PFSK-1 (cell line): ENCODE data around the gene MRTFA.

ENCODE experiments used
- FOXP2 ChIP-seq: optimal IDR thresholded peaks from 2 replicates; pipeline ENCODE3; 2011; ENCODE audit warnings: borderline replicate concordance, control low read depth, inconsistent platforms; ENCODE audit not compliant: insufficient read depth; ENCODE audit errors: extremely low read length, extremely low read depth
- POLR2AphosphoS5 ChIP-seq: IDR thresholded peaks from 2 replicates; pipeline ENCODE4 v1.6.1; 2012; ENCODE audit warnings: low read depth, mild to moderate bottlenecking, control low read depth, low read length, moderate library complexity
- SIN3A ChIP-seq: IDR thresholded peaks from 2 replicates; pipeline ENCODE4 v1.6.1; 2012; ENCODE audit warnings: mild to moderate bottlenecking, low read length, moderate library complexity, borderline replicate concordance; ENCODE audit not compliant: insufficient read depth
- TAF1 ChIP-seq: IDR thresholded peaks from 2 replicates; pipeline ENCODE4 v1.6.1; 2012; ENCODE audit warnings: low read length, control low read depth, borderline replicate concordance; ENCODE audit not compliant: insufficient read depth
- TF ChIP-seq, protein P1 (sequence below), 2 experiments: IDR thresholded peaks; 2 replicates each; pipeline versions ENCODE4 v1.6.1 to v1.8.0; 2011 to 2012; ENCODE audit warnings: low read depth in 2 of 2, low read length in 2 of 2, control low read depth in 1 of 2, inconsistent platforms in 1 of 2, mild to moderate bottlenecking in 1 of 2, moderate library complexity in 1 of 2; ENCODE audit not compliant: insufficient read depth in 1 of 2

DNA sequence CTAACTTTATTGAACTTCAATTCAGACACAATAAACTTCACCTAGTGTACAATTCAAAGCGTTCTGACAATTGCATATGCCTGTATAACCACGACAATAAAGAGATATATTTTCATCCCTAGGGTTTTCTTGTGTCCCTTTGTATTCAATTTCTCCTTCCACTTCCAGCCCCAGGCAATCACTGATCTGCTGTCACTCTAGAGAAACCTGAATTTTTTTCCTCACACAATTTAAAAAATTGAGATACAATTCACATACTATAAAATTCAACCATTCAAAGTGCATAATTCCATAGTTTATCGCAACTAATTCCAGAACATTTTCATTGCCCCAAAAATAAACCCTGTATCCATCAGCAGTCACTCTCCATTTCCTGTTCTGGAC, 116.6 kb downstream of the MRTFA start:
- TF ChIP-seq TAF1 = no peak
- no peak for TF ChIP-seq POLR2AphosphoS5
- TF ChIP-seq SIN3A = no peak
- TF ChIP-seq FOXP2 = no peak
- TF ChIP-seq, protein P1, sequence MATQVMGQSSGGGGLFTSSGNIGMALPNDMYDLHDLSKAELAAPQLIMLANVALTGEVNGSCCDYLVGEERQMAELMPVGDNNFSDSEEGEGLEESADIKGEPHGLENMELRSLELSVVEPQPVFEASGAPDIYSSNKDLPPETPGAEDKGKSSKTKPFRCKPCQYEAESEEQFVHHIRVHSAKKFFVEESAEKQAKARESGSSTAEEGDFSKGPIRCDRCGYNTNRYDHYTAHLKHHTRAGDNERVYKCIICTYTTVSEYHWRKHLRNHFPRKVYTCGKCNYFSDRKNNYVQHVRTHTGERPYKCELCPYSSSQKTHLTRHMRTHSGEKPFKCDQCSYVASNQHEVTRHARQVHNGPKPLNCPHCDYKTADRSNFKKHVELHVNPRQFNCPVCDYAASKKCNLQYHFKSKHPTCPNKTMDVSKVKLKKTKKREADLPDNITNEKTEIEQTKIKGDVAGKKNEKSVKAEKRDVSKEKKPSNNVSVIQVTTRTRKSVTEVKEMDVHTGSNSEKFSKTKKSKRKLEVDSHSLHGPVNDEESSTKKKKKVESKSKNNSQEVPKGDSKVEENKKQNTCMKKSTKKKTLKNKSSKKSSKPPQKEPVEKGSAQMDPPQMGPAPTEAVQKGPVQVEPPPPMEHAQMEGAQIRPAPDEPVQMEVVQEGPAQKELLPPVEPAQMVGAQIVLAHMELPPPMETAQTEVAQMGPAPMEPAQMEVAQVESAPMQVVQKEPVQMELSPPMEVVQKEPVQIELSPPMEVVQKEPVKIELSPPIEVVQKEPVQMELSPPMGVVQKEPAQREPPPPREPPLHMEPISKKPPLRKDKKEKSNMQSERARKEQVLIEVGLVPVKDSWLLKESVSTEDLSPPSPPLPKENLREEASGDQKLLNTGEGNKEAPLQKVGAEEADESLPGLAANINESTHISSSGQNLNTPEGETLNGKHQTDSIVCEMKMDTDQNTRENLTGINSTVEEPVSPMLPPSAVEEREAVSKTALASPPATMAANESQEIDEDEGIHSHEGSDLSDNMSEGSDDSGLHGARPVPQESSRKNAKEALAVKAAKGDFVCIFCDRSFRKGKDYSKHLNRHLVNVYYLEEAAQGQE (IDR thresholded peaks at IDR 0.05; ENCODE audit: insufficient read depth in 1 of 2, low read depth in 2 of 2, low read length in 2 of 2) = no peak
